Right lobe of liver (tissue), 4 donors: ENCODE measurements around the gene HHATL.

Experiments used
- POLR2A ChIP-seq: fragments of 450-650 bp; IDR thresholded peaks from one replicate; pipeline ENCODE4 v1.6.1; 2017; ENCODE audit warnings: antibody characterized with exemption, mild to moderate bottlenecking
- TF ChIP-seq, protein P1 (sequence below), 4 donors: fragments of 200-600 bp in 3 of 4; fragments of 450-650 bp in 1 of 4; IDR thresholded peaks; one replicate each; pipeline versions ENCODE4 v1.5.1 to v1.8.0; 2016 to 2022; ENCODE audit warnings: antibody characterized with exemption in 4 of 4, mild to moderate bottlenecking in 2 of 4
- donor health status: DM: no; HTN: no; CAD: no.
- donor health status: DM: no; HTN: no; CAD: no.
- donor health status: DM: no; HTN: yes; CAD: no.

DNA sequence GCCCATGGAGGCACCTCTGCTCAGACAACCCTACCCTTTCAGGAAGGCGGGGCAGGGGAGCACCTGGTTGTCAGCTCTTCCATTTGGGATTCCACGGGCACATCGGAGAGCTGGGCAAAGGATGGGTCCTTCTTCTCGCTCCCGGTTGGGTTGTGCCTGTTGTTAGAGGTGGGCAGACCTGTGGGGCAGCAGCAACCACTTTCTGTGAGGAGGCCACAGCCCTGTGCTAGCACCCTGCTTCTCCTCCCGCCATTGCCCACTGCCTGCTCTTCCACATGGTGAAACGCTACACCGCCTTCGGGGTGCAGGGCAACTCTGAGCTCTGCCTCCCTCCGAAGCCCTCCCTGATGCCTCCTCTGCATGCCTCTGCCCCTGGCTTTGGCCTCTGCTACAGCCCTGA, 7.0 kb upstream of the HHATL start:
- no peak for TF ChIP-seq POLR2A
- TF ChIP-seq, protein P1, sequence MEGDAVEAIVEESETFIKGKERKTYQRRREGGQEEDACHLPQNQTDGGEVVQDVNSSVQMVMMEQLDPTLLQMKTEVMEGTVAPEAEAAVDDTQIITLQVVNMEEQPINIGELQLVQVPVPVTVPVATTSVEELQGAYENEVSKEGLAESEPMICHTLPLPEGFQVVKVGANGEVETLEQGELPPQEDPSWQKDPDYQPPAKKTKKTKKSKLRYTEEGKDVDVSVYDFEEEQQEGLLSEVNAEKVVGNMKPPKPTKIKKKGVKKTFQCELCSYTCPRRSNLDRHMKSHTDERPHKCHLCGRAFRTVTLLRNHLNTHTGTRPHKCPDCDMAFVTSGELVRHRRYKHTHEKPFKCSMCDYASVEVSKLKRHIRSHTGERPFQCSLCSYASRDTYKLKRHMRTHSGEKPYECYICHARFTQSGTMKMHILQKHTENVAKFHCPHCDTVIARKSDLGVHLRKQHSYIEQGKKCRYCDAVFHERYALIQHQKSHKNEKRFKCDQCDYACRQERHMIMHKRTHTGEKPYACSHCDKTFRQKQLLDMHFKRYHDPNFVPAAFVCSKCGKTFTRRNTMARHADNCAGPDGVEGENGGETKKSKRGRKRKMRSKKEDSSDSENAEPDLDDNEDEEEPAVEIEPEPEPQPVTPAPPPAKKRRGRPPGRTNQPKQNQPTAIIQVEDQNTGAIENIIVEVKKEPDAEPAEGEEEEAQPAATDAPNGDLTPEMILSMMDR (IDR thresholded peaks at IDR 0.05): no peak
